ENCODE data around the gene FMO5.

The FMO5 gene

DNA sequence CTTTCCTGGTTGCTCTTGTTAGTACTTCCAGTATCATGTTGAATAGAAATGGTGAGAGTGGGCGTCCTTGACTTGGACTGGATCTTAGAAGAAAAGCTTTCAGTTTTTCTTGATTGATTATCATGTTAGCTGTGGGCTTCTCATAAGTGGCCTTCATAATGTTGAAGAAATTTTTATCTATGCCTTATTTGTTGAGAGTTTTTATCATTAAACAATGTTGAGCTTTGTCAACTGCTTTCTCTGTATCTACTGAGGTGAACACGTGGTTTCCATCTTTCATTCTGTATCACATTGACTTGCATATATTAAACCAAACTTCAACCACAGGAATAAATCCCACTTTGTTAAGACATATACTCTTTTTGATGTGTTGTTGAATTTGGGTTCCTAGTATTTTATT is 82.3 kb downstream of the FMO5 start:
- no peak overlapping the region for H3K27ac ChIP-seq (ENCODE audit: extremely low read depth, low read depth, low read length)
- TF ChIP-seq ZNF837 (tag by site-specific recombination; IDR thresholded peaks at IDR 0.05) (no peak), SALL2 (tag by site-specific recombination; IDR thresholded peaks at IDR 0.05; ENCODE audit: borderline replicate concordance) (no peak), ZNF391 (tag by site-specific recombination; IDR thresholded peaks at IDR 0.05; ENCODE audit: borderline replicate concordance, low read depth) (no peak), OVOL3 (tag by site-specific recombination; IDR thresholded peaks at IDR 0.05) (no peak), KLF17 (tag by site-specific recombination; IDR thresholded peaks at IDR 0.05) (no peak), ZSCAN16 (tag by site-specific recombination; IDR thresholded peaks at IDR 0.05) (no peak), HOXD13 (CRISPR knock-in tag; IDR thresholded peaks at IDR 0.05; ENCODE audit: borderline replicate concordance) (no peak), ZNF239 (tag by site-specific recombination; IDR thresholded peaks at IDR 0.05) (no peak), ZNF366 (tag by site-specific recombination; conservative IDR thresholded peaks at IDR 0.05) (no peak), ZNF600 (tag by site-specific recombination; IDR thresholded peaks at IDR 0.05) (no peak), ZNF529 (tag by site-specific recombination; IDR thresholded peaks at IDR 0.05; ENCODE audit: insufficient replicate concordance) (no peak), ZNF311 (tag by site-specific recombination; IDR thresholded peaks at IDR 0.05; ENCODE audit: borderline replicate concordance) (no peak)
- TF ChIP-seq, protein P1, sequence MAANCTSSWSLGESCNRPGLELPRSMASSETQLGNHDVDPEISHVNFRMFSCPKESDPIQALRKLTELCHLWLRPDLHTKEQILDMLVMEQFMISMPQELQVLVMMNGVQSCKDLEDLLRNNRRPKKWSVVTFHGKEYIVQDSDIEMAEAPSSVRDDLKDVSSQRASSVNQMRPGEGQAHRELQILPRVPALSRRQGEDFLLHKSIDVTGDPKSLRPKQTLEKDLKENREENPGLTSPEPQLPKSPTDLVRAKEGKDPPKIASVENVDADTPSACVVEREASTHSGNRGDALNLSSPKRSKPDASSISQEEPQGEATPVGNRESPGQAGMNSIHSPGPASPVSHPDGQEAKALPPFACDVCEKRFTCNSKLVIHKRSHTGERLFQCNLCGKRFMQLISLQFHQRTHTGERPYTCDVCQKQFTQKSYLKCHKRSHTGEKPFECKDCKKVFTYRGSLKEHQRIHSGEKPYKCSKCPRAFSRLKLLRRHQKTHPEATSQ (tag by site-specific recombination; IDR thresholded peaks at IDR 0.05), result no peak
- TF ChIP-seq, protein P2, sequence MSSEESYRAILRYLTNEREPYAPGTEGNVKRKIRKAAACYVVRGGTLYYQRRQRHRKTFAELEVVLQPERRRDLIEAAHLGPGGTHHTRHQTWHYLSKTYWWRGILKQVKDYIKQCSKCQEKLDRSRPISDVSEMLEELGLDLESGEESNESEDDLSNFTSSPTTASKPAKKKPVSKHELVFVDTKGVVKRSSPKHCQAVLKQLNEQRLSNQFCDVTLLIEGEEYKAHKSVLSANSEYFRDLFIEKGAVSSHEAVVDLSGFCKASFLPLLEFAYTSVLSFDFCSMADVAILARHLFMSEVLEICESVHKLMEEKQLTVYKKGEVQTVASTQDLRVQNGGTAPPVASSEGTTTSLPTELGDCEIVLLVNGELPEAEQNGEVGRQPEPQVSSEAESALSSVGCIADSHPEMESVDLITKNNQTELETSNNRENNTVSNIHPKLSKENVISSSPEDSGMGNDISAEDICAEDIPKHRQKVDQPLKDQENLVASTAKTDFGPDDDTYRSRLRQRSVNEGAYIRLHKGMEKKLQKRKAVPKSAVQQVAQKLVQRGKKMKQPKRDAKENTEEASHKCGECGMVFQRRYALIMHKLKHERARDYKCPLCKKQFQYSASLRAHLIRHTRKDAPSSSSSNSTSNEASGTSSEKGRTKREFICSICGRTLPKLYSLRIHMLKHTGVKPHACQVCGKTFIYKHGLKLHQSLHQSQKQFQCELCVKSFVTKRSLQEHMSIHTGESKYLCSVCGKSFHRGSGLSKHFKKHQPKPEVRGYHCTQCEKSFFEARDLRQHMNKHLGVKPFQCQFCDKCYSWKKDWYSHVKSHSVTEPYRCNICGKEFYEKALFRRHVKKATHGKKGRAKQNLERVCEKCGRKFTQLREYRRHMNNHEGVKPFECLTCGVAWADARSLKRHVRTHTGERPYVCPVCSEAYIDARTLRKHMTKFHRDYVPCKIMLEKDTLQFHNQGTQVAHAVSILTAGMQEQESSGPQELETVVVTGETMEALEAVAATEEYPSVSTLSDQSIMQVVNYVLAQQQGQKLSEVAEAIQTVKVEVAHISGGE (tag by site-specific recombination; conservative IDR thresholded peaks at IDR 0.05; ENCODE audit: low read depth), result no peak
- TF ChIP-seq, protein P3, sequence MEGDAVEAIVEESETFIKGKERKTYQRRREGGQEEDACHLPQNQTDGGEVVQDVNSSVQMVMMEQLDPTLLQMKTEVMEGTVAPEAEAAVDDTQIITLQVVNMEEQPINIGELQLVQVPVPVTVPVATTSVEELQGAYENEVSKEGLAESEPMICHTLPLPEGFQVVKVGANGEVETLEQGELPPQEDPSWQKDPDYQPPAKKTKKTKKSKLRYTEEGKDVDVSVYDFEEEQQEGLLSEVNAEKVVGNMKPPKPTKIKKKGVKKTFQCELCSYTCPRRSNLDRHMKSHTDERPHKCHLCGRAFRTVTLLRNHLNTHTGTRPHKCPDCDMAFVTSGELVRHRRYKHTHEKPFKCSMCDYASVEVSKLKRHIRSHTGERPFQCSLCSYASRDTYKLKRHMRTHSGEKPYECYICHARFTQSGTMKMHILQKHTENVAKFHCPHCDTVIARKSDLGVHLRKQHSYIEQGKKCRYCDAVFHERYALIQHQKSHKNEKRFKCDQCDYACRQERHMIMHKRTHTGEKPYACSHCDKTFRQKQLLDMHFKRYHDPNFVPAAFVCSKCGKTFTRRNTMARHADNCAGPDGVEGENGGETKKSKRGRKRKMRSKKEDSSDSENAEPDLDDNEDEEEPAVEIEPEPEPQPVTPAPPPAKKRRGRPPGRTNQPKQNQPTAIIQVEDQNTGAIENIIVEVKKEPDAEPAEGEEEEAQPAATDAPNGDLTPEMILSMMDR (tag by site-specific recombination; IDR thresholded peaks at IDR 0.05), result no peak
- ChIA-PET CTCF (no interaction called here), POLR2A (no interaction called here)
- no peak overlapping the region for H3K4me3 ChIP-seq (ENCODE audit: low read depth, low read length)
- H3K9me3 ChIP-seq (ENCODE audit: control insufficient read depth, insufficient read depth, low read depth, low read length), result no peaks in the 10 kb centered on the region
- no peaks in the 10 kb centered on the region for H3K36me3 ChIP-seq (ENCODE audit: control insufficient read depth in 2 of 2, insufficient read depth in 1 of 2, low read length in 2 of 2)
- H3K4me1 ChIP-seq (ENCODE audit: control insufficient read depth, insufficient read depth, low read length), result no peaks in the 10 kb centered on the region
